IPS-18a (cell line): ENCODE data around the gene RPS6KC1.

Experiments
- H3K27ac ChIP-seq: one replicate; pipeline ENCODE4 v1.5.1; 2013; ENCODE audit warnings: low read length
- H3K27me3 ChIP-seq: one replicate; pipeline ENCODE4 v1.6.1; 2013; ENCODE audit warnings: mild to moderate bottlenecking, low read length; ENCODE audit not compliant: control insufficient read depth, insufficient read depth
- H3K36me3 ChIP-seq: one replicate; pipeline ENCODE4 v1.6.1; 2013; ENCODE audit warnings: low read depth, low read length; ENCODE audit not compliant: control insufficient read depth
- H3K4me1 ChIP-seq: one replicate; pipeline ENCODE4 v1.6.1; 2013; ENCODE audit warnings: low read depth, low read length; ENCODE audit not compliant: control insufficient read depth
- H3K4me3 ChIP-seq: one replicate; pipeline ENCODE4 v1.5.1; 2013; ENCODE audit warnings: low read length
- H3K9ac ChIP-seq: one replicate; pipeline ENCODE4 v1.6.1; 2013; ENCODE audit warnings: mild to moderate bottlenecking, low read length, moderate library complexity
- H3K9me3 ChIP-seq: one replicate; pipeline ENCODE4 v1.6.1; 2013; ENCODE audit warnings: low read depth, low read length; ENCODE audit not compliant: control insufficient read depth

The RPS6KC1 gene

DNA sequence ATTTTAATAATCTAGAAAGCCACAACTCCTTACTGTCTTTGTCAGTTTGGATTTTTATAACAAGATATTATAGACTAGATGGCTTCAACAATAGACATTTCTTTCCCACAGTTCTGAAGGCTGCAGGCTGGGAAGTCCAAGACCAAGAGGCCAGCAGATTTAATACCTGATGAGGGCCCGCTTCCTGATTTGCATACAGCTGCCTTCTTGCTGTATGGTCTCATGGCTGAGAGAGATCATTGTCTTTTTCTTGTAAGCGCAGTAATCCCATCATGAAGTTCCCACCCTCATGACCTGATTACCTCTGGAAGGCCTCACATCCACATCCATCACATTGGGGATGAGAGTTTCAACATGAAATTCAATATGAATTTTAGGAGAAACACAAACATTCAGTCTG is 9.8 kb downstream of the RPS6KC1 start:
- Histone ChIP-seq H3K4me3 (no peak overlapping the region), H3K36me3 (no peaks in the 10 kb centered on the region), H3K9me3 (peaks cover 5% of the 10 kb centered on the region)

GRCh38 chr1:213061263-213061662 is 10.2 kb downstream of the RPS6KC1 start:
- Histone ChIP-seq H3K27me3 (no peaks in the 10 kb centered on the region), H3K36me3 (no peaks in the 10 kb centered on the region), H3K4me1 (peaks cover 10% of the 10 kb centered on the region), H3K9ac (no peak overlapping the region), H3K27ac (no peak overlapping the region), H3K4me3 (no peak overlapping the region), H3K9me3 (peaks cover 5% of the 10 kb centered on the region)

More for the DNA sequence above, 9.8 kb downstream of the RPS6KC1 start:
- no peaks in the 10 kb centered on the region for H3K27me3 ChIP-seq
- no peak overlapping the region for H3K27ac ChIP-seq
- H3K4me1 ChIP-seq = peaks cover 6% of the 10 kb centered on the region
- H3K9ac ChIP-seq = no peak overlapping the region

DNA sequence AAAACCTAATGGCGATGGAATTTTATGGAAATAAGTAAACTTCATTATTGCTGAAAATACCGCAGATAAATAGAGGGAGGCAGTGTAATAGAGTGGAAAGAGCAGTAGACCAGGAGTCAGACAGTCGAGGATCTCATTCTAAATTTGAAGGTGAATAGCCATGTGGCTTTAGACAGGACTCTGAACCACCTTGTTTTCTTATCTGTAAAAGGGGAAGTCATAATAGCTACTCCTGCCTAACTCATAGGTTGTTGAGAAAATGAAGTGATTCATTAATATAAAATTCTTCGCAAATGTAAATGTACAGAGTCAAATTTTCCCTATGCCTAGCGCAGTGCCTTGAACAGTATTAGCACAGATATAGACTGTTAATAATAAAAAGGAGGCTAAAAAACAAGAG is 14.8 kb downstream of the RPS6KC1 start:
- peaks cover 21% of the 10 kb centered on the region for H3K4me1 ChIP-seq
- H3K36me3 ChIP-seq = no peaks in the 10 kb centered on the region
- no peak overlapping the region for H3K27ac ChIP-seq
- H3K9me3 ChIP-seq = no peaks in the 10 kb centered on the region
- no peaks in the 10 kb centered on the region for H3K27me3 ChIP-seq
- no peak overlapping the region for H3K4me3 ChIP-seq
- H3K9ac ChIP-seq = no peak overlapping the region

- Histone ChIP-seq H3K27me3 (no peaks in the 10 kb centered on the region), H3K9ac (no peak overlapping the region), H3K4me3 (no peak overlapping the region), H3K36me3 (no peaks in the 10 kb centered on the region), H3K4me1 (peaks cover 21% of the 10 kb centered on the region), H3K9me3 (no peaks in the 10 kb centered on the region), H3K27ac (no peak overlapping the region)
Measured at GRCh38 chr1:213066363-213066762, 15.3 kb downstream of the RPS6KC1 start.

- Histone ChIP-seq H3K27me3 (no peaks in the 10 kb centered on the region), H3K9ac (no peak overlapping the region), H3K4me1 (peaks cover 21% of the 10 kb centered on the region), H3K9me3 (no peaks in the 10 kb centered on the region), H3K36me3 (no peaks in the 10 kb centered on the region), H3K4me3 (no peak overlapping the region), H3K27ac (no peak overlapping the region)
Measured at GRCh38 chr1:213067352-213067751, 16.3 kb downstream of the RPS6KC1 start.

GRCh38 chr1:213070406-213070805 is 19.4 kb downstream of the RPS6KC1 start:
- Histone ChIP-seq H3K9ac (no peak overlapping the region), H3K27ac (no peak overlapping the region), H3K36me3 (no peaks in the 10 kb centered on the region), H3K4me1 (peaks cover 16% of the 10 kb centered on the region), H3K9me3 (no peaks in the 10 kb centered on the region), H3K4me3 (no peak overlapping the region), H3K27me3 (no peaks in the 10 kb centered on the region)

DNA sequence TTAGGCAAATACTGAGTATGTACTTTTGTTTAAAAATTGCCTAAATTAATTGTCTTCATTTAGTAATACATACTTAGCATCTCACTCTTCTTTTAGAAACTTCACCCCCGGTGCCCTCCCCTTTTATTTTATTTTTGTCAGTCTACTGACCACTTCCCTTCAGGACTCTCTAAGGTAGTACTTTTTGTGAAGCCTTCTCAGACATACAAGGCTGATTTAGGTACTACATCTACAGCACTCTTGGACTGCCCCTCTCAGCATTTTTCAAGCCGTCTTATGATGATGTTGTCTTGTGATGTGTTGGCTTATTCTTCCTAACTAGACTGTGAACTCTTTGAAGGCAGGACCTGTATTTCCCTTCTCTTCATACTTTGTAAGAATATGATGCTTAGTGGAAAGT is 24.7 kb downstream of the RPS6KC1 start:
- no peak overlapping the region for H3K4me3 ChIP-seq
- no peak overlapping the region for H3K27ac ChIP-seq
- no peaks in the 10 kb centered on the region for H3K4me1 ChIP-seq
- H3K9ac ChIP-seq = no peak overlapping the region
- no peaks in the 10 kb centered on the region for H3K27me3 ChIP-seq
- H3K36me3 ChIP-seq = no peaks in the 10 kb centered on the region
- no peaks in the 10 kb centered on the region for H3K9me3 ChIP-seq

GRCh38 chr1:213082420-213083111 is 31.5 kb downstream of the RPS6KC1 start:
- no peaks in the 10 kb centered on the region for H3K27me3 ChIP-seq
- peaks cover 6% of the 10 kb centered on the region for H3K36me3 ChIP-seq
- H3K9ac ChIP-seq = no peak overlapping the region
- peaks cover under 1% of the 10 kb centered on the region for H3K4me1 ChIP-seq
- no peak overlapping the region for H3K27ac ChIP-seq
- H3K4me3 ChIP-seq = no peak overlapping the region
- H3K9me3 ChIP-seq = no peaks in the 10 kb centered on the region

DNA sequence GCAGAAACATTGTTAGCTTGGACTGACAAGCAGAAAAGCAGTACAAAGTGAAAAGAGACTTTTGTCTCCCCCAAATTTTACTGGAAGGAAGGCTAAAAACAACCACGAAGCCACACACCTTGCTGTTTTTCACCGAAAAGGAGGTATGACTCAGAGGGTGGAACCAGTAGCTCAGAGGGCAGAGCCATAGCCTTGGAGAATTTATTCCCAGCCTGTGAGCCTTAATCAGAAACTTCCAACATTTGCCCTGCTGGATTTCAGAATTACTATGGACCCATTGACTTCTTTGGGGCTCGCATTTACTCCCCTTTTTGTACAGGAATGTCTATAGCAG is 32.0 kb downstream of the RPS6KC1 start:
- peaks cover 2% of the 10 kb centered on the region for H3K4me1 ChIP-seq
- H3K27me3 ChIP-seq = no peaks in the 10 kb centered on the region
- H3K9ac ChIP-seq = no peak overlapping the region
- no peak overlapping the region for H3K4me3 ChIP-seq
- no peaks in the 10 kb centered on the region for H3K9me3 ChIP-seq
- H3K27ac ChIP-seq = no peak overlapping the region
- H3K36me3 ChIP-seq = peaks cover 6% of the 10 kb centered on the region

DNA sequence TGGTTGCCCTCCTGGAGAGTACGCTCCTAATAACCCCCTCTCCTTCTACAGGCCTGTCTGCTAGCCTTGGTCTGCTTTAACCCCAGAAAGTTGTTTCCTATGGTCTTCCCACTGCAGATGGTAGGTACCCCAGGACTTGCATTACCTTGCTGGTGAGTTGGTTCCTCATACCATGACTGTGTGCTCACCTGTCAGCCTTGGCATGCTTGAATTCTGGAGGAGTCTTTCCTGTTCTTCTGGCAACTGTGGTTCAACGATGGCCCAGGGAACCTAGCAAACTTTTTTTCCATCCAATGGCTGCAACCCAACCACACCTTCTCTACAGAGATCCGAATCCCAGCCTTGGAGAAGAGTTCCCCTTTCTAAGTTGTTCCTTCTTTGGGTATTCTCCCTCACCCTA is 36.9 kb downstream of the RPS6KC1 start:
- no peaks in the 10 kb centered on the region for H3K27me3 ChIP-seq
- H3K9me3 ChIP-seq = no peaks in the 10 kb centered on the region
- H3K27ac ChIP-seq = no peak overlapping the region
- no peak overlapping the region for H3K9ac ChIP-seq
- peaks cover 6% of the 10 kb centered on the region for H3K36me3 ChIP-seq
- H3K4me1 ChIP-seq = peaks cover 2% of the 10 kb centered on the region
- H3K4me3 ChIP-seq = no peak overlapping the region

- H3K27ac ChIP-seq = no peak overlapping the region
- H3K9me3 ChIP-seq = no peaks in the 10 kb centered on the region
- no peaks in the 10 kb centered on the region for H3K27me3 ChIP-seq
- peaks cover 2% of the 10 kb centered on the region for H3K4me1 ChIP-seq
- no peak overlapping the region for H3K4me3 ChIP-seq
- peaks cover 1% of the 10 kb centered on the region for H3K36me3 ChIP-seq
- no peak overlapping the region for H3K9ac ChIP-seq
Measured at GRCh38 chr1:213089924-213090677, 39.1 kb downstream of the RPS6KC1 start.

GRCh38 chr1:213094446-213094845 is 43.4 kb downstream of the RPS6KC1 start:
- Histone ChIP-seq H3K9ac (no peak overlapping the region), H3K4me3 (no peak overlapping the region), H3K27ac (no peak overlapping the region), H3K4me1 (no peaks in the 10 kb centered on the region), H3K9me3 (no peaks in the 10 kb centered on the region), H3K36me3 (no peaks in the 10 kb centered on the region), H3K27me3 (no peaks in the 10 kb centered on the region)
